Activated naive CD8-positive, alpha-beta T cell treated with anti-CD3 and anti-CD28 coated beads for 36 hours (primary cell): ENCODE data around the gene KRTAP10-10. TPM values are rescaled to one million over a fixed set of nuclear protein-coding genes. Genes with fewer than 3 reads are reported as not detected.
"Not testable (repeated sequence)": the region's sequence is repeated elsewhere in the genome, so short reads cannot be mapped to it uniquely, and the experiment has no call there.

Experiments
- DNase-seq: peaks from one replicate; pipeline ENCODE4 v3.0.0; 2021
- H3K27ac Mint-ChIP-seq: one replicate; pipeline ENCODE4 v1.8.0; 2022; ENCODE audit warnings: mild to moderate bottlenecking, moderate library complexity, mixed read lengths
- H3K27me3 Mint-ChIP-seq: one replicate; pipeline ENCODE4 v1.8.0; 2022; ENCODE audit warnings: mild to moderate bottlenecking, mixed read lengths
- H3K36me3 Mint-ChIP-seq: one replicate; pipeline ENCODE4 v1.8.0; 2021; ENCODE audit warnings: mild to moderate bottlenecking, mixed read lengths
- H3K4me1 Mint-ChIP-seq: one replicate; pipeline ENCODE4 v1.8.0; 2021; ENCODE audit warnings: mixed read lengths
- H3K4me3 Mint-ChIP-seq: one replicate; pipeline ENCODE4 v1.8.0; 2022; ENCODE audit warnings: mild to moderate bottlenecking, moderate library complexity, mixed read lengths
- H3K9me3 Mint-ChIP-seq: one replicate; pipeline ENCODE4 v1.8.0; 2022; ENCODE audit warnings: mixed read lengths
- total RNA-seq, 2 experiments: library from RNA; stranded (reverse); gene quantifications; one replicate each; pipeline ENCODE4 v1.2.3, GENCODE V29; 2021

Gene KRTAP10-10
- total RNA-seq, 2 experiments from 2014 or later, result not detected

GRCh38 chr21:44648557-44649311 is 11.6 kb downstream of the KRTAP10-10 start:
- Mint-ChIP-seq H3K27me3 (no peaks in the 10 kb centered on the region), H3K27ac (no peak overlapping the region), H3K9me3 (peaks cover 20% of the 10 kb centered on the region), H3K4me3 (no peak overlapping the region), H3K4me1 (peaks cover 3% of the 10 kb centered on the region), H3K36me3 (peaks cover 7% of the 10 kb centered on the region)
- DNase-seq, result no peak

GRCh38 chr21:44649521-44650100 is 12.5 kb downstream of the KRTAP10-10 start:
- H3K36me3 Mint-ChIP-seq, result peaks cover 14% of the 10 kb centered on the region
- H3K27ac Mint-ChIP-seq, result no peak overlapping the region
- H3K4me1 Mint-ChIP-seq, result peaks cover 12% of the 10 kb centered on the region
- H3K4me3 Mint-ChIP-seq, result no peak overlapping the region
- DNase-seq, result no peak
- no peaks in the 10 kb centered on the region for H3K27me3 Mint-ChIP-seq
- H3K9me3 Mint-ChIP-seq, result peaks cover 16% of the 10 kb centered on the region

GRCh38 chr21:44650265-44650972 is 13.3 kb downstream of the KRTAP10-10 start:
- no peak overlapping the region for H3K4me3 Mint-ChIP-seq
- peaks cover 10% of the 10 kb centered on the region for H3K36me3 Mint-ChIP-seq
- no peak for DNase-seq
- no peak overlapping the region for H3K27ac Mint-ChIP-seq
- H3K4me1 Mint-ChIP-seq, result peaks cover 18% of the 10 kb centered on the region
- no peaks in the 10 kb centered on the region for H3K27me3 Mint-ChIP-seq
- H3K9me3 Mint-ChIP-seq, result peaks cover 12% of the 10 kb centered on the region

- Mint-ChIP-seq H3K4me1 (peaks cover 18% of the 10 kb centered on the region), H3K4me3 (no peak overlapping the region), H3K9me3 (peaks cover 13% of the 10 kb centered on the region), H3K27me3 (no peaks in the 10 kb centered on the region), H3K36me3 (peaks cover 15% of the 10 kb centered on the region), H3K27ac (no peak overlapping the region)
- DNase-seq, result no peak
Measured at GRCh38 chr21:44650973-44651675, 14.0 kb downstream of the KRTAP10-10 start.

- no peaks in the 10 kb centered on the region for H3K27me3 Mint-ChIP-seq
- no peak for DNase-seq
Measured at GRCh38 chr21:44653123-44653522, 16.0 kb downstream of the KRTAP10-10 start.

GRCh38 chr21:44653656-44654575 is 16.8 kb downstream of the KRTAP10-10 start:
- peaks cover 39% of the 10 kb centered on the region for H3K4me1 Mint-ChIP-seq
- H3K36me3 Mint-ChIP-seq, result peaks cover 40% of the 10 kb centered on the region
- H3K4me3 Mint-ChIP-seq, result no peak overlapping the region
- peaks cover 32% of the 10 kb centered on the region for H3K9me3 Mint-ChIP-seq
- no peak for DNase-seq
- no peaks in the 10 kb centered on the region for H3K27me3 Mint-ChIP-seq
- peak overlapping the region; percentile 34 for H3K27ac Mint-ChIP-seq

More at GRCh38 chr21:44653123-44653522, 16.0 kb downstream of the KRTAP10-10 start:
- Mint-ChIP-seq H3K27ac (no peak overlapping the region), H3K4me1 (peaks cover 31% of the 10 kb centered on the region), H3K4me3 (no peak overlapping the region), H3K9me3 (peaks cover 30% of the 10 kb centered on the region), H3K36me3 (peaks cover 34% of the 10 kb centered on the region)

GRCh38 chr21:44654576-44655175 is 17.5 kb downstream of the KRTAP10-10 start, which contains the start of gene KRTAP12-4:
TSS of gene KRTAP12-4 (minus strand) at chr21:44654659. CDS start at chr21:44654614, 45 bp downstream.
- H3K4me3 Mint-ChIP-seq, result no peak within 1 kb of the TSS
- no peak for DNase-seq

GRCh38 chr21:44656868-44657267 is 19.7 kb downstream of the KRTAP10-10 start:
- Mint-ChIP-seq H3K4me1 (peaks cover 49% of the 10 kb centered on the region), H3K4me3 (no peak overlapping the region), H3K9me3 (peaks cover 39% of the 10 kb centered on the region), H3K27ac (peak overlapping the region; percentile 25), H3K36me3 (peaks cover 40% of the 10 kb centered on the region), H3K27me3 (no peaks in the 10 kb centered on the region)
- DNase-seq, result no peak

More at GRCh38 chr21:44654576-44655175, 17.5 kb downstream of the KRTAP10-10 start, which contains the start of gene KRTAP12-4:
- peaks cover 40% of the 10 kb centered on the region for H3K36me3 Mint-ChIP-seq
- H3K4me1 Mint-ChIP-seq, result peaks cover 47% of the 10 kb centered on the region
- peaks cover 32% of the 10 kb centered on the region for H3K9me3 Mint-ChIP-seq
- H3K27me3 Mint-ChIP-seq, result no peaks in the 10 kb centered on the region
- peak within 1 kb of the TSS; percentile 60 for H3K27ac Mint-ChIP-seq

GRCh38 chr21:44657635-44658540 is 20.7 kb downstream of the KRTAP10-10 start, which contains the start of gene KRTAP12-3:
TSS of gene KRTAP12-3 (plus strand) at chr21:44657932. CDS start at chr21:44657980, 48 bp downstream.
- Mint-ChIP-seq H3K9me3 (peaks cover 44% of the 10 kb centered on the region), H3K27me3 (no peaks in the 10 kb centered on the region), H3K4me3 (peak within 1 kb of the TSS; percentile 30), H3K36me3 (peaks cover 40% of the 10 kb centered on the region), H3K4me1 (peaks cover 49% of the 10 kb centered on the region), H3K27ac (peak within 1 kb of the TSS; percentile 87)
- no peak for DNase-seq

GRCh38 chr21:44658541-44658910 is 21.4 kb downstream of the KRTAP10-10 start:
- no peak for DNase-seq
- peaks cover 48% of the 10 kb centered on the region for H3K4me1 Mint-ChIP-seq
- H3K27me3 Mint-ChIP-seq, result no peaks in the 10 kb centered on the region
- peak overlapping the region; percentile 87 for H3K27ac Mint-ChIP-seq
- peaks cover 40% of the 10 kb centered on the region for H3K36me3 Mint-ChIP-seq
- H3K4me3 Mint-ChIP-seq, result peak overlapping the region; percentile 30
- H3K9me3 Mint-ChIP-seq, result peaks cover 46% of the 10 kb centered on the region

- H3K36me3 Mint-ChIP-seq, result peaks cover 35% of the 10 kb centered on the region
- H3K27ac Mint-ChIP-seq, result peak overlapping the region; percentile 87
- peaks cover 42% of the 10 kb centered on the region for H3K4me1 Mint-ChIP-seq
- no peak for DNase-seq
- peak overlapping the region; percentile 1 for H3K4me3 Mint-ChIP-seq
- H3K9me3 Mint-ChIP-seq, result peaks cover 44% of the 10 kb centered on the region
- H3K27me3 Mint-ChIP-seq, result no peaks in the 10 kb centered on the region
Measured at GRCh38 chr21:44658913-44659595, 21.9 kb downstream of the KRTAP10-10 start.

GRCh38 chr21:44661567-44661966 is 24.4 kb downstream of the KRTAP10-10 start:
- not testable (repeated sequence) for DNase-seq, H3K4me3 Mint-ChIP-seq, H3K27me3 Mint-ChIP-seq, H3K27ac Mint-ChIP-seq
- peaks cover 40% of the 10 kb centered on the region for H3K9me3 Mint-ChIP-seq
- H3K36me3 Mint-ChIP-seq, result peaks cover 21% of the 10 kb centered on the region
- H3K4me1 Mint-ChIP-seq, result peaks cover 31% of the 10 kb centered on the region
